ENCODE measurements around the gene RPS18. TPM values are rescaled to one million over a fixed set of nuclear protein-coding genes. Genes with fewer than 3 reads are reported as not detected.

RPS18 gene
- total RNA-seq, 4 donors from 2014 or later = 773 to 2,238 (median 1,359) TPM

GRCh38 chr6:33296797-33297405 is 25.0 kb downstream of the RPS18 start:
- Histone ChIP-seq H3K4me3 (peak overlapping the region in 3 of 4 donors; percentile 63 to 88 (median 86)), H3K27me3 (no peaks in the 10 kb centered on the region), H3K9me3 (no peaks in the 10 kb centered on the region), H3K4me1 (peaks cover 10 to 33% (median 23%) of the 10 kb centered on the region in 4 donors), H3K36me3 (peaks cover 0 to 3% (median 0%) of the 10 kb centered on the region in 4 donors), H3K27ac (peak overlapping the region; percentile 97 to 99 (median 98))
- in situ Hi-C loops (cut with MboI; ENCODE audit: low pct_ligation_motif_present in 1 of 4, low pct_unique_long_range_greater_than_20kb in 1 of 4, low sequenced_read_pairs in 3 of 4) (no loop called here), intact Hi-C loops (cut with DNase I; ENCODE audit: low total_unique reads) (no loop called here)
- TF ChIP-seq POLR2AphosphoS5 (IDR thresholded peaks at IDR 0.05) (no peak), EP300 (IDR thresholded peaks at IDR 0.05; ENCODE audit: low read depth) (no peak), POLR2A (IDR thresholded peaks at IDR 0.05) (no peak), CTCF (IDR thresholded peaks at IDR 0.05) (no peak)
- no peak for DNase-seq
- WGBS, 2 donors (ENCODE audit: low coverage in 1 of 2) = 65% methylated on average over 12 of the region's 12 CpGs; no CpG with 5 or more reads in 1 of the 2 donors

- H3K4me1 ChIP-seq = peaks cover 10 to 33% (median 23%) of the 10 kb centered on the region in 4 donors
- H3K27me3 ChIP-seq = no peaks in the 10 kb centered on the region
- peak overlapping the region; percentile 97 to 99 (median 98) for H3K27ac ChIP-seq
- no peak for TF ChIP-seq EP300 (IDR thresholded peaks at IDR 0.05; ENCODE audit: low read depth)
- no peak for TF ChIP-seq POLR2AphosphoS5 (IDR thresholded peaks at IDR 0.05)
- TF ChIP-seq POLR2A (IDR thresholded peaks at IDR 0.05) = no peak
- TF ChIP-seq CTCF (IDR thresholded peaks at IDR 0.05) = no peak
- intact Hi-C loops (cut with DNase I; ENCODE audit: low total_unique reads) = no loop called here
- H3K4me3 ChIP-seq = peak overlapping the region; percentile 17 to 88 (median 74)
- peak; percentile 70 for DNase-seq
- 9% methylated on average over 16 of the region's 16 CpGs; no CpG with 5 or more reads in 1 of the 2 donors for WGBS, 2 donors (ENCODE audit: low coverage in 1 of 2)
- no peaks in the 10 kb centered on the region for H3K9me3 ChIP-seq
- no peaks in the 10 kb centered on the region for H3K36me3 ChIP-seq
- in situ Hi-C loops (cut with MboI; ENCODE audit: low pct_ligation_motif_present in 1 of 4, low pct_unique_long_range_greater_than_20kb in 1 of 4, low sequenced_read_pairs in 3 of 4) = no loop called here
Observed at GRCh38 chr6:33297406-33297955, 25.6 kb downstream of the RPS18 start.

DNA sequence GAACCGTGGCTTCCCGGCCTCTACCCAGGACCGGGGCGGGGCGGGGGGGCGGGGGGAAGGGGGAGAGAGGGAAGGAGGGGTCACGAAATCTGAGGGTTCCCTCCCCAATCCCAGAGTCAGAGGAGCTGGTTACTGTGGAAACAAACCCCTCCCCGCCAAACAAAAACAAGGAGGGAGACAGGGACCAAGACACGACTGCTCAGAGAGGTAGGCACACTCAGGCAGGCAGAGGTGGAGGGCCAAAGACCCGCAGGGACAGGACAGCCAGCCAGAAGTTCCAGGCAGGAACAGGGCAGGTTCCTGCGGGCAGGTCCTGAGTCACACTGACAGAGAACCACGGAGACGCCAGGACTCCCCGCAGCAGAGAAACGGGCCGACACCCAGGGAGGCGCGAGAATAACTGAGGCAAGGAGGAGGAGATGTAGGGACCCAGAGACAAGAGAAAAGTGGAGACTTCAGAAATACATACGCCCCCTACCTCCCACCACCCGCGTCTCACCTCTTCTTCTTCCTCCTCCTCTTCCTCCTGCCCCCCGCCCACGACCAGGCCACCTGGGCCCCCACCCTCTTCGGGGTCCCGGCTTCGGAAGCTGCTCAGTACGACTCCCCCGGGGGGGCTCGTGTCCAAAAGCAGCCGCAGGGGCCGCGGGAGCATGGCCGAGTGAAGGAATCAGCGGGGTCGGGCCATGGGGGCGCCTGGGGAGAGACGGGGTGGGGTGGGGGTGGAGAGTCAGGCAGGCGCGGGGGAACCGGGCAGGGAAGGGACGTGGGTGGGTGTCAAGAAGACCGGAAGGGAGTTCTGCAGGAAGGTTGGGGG is 26.3 kb downstream of the RPS18 start:
- Histone ChIP-seq H3K4me1 (peaks cover 10 to 33% (median 23%) of the 10 kb centered on the region in 4 donors), H3K36me3 (no peaks in the 10 kb centered on the region), H3K27ac (peak overlapping the region; percentile 97 to 99 (median 98)), H3K9me3 (no peaks in the 10 kb centered on the region), H3K4me3 (peak overlapping the region; percentile 63 to 90 (median 87)), H3K27me3 (no peaks in the 10 kb centered on the region)
- intact Hi-C loops (cut with DNase I; ENCODE audit: low total_unique reads) = no loop called here
- DNase-seq = peak; percentile 82
- in situ Hi-C loops (cut with MboI; ENCODE audit: low pct_ligation_motif_present in 1 of 4, low pct_unique_long_range_greater_than_20kb in 1 of 4, low sequenced_read_pairs in 3 of 4) = no loop called here
- 1 to 5% methylated on average over 3 to 42 of the region's 42 CpGs for WGBS, 2 donors (ENCODE audit: low coverage in 1 of 2)
- peak; percentile 42 to 76 (median 59) for TF ChIP-seq POLR2AphosphoS5 (IDR thresholded peaks at IDR 0.05)
- TF ChIP-seq POLR2A (IDR thresholded peaks at IDR 0.05) = peak; percentile 59
- no peak for TF ChIP-seq CTCF (IDR thresholded peaks at IDR 0.05)

DNA sequence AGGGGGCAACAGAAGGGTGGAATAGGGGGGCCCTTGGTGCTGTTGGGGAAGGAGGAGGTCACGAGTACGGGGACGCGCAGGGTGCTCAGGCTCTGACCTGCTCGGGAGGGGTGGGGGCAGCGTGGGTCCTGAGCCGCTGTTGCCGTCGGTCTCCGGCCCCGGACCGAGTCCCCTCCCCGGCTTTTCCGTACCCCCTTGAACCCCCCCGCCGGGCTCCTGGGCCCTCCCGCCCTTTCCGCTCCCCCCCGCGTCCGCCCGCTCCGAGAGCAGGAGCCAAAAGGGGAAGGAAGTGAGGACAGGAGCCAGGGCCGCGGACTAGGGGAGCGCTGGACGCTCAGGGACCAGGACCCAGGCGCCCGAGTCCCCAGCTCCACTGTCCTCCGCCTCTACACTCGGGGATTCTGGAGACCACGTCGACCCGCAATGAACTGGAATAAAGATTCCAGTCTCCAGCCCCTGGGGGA is 26.9 kb downstream of the RPS18 start, which contains the start of gene RGL2:
TSS of gene RGL2 (minus strand) at position 170 of the 464 bp plus-strand sequence. CDS start 332 bp downstream, outside the sequence.
- WGBS, 2 donors (ENCODE audit: low coverage in 1 of 2) = 0% methylated on average over 5 to 23 of the region's 34 CpGs
- Histone ChIP-seq H3K4me3 (peak within 1 kb of the TSS; percentile 63 to 90 (median 87)), H3K9me3 (no peaks in the 10 kb centered on the region), H3K36me3 (peaks cover 0 to 2% (median 0%) of the 10 kb centered on the region in 4 donors), H3K27ac (peak within 1 kb of the TSS; percentile 97 to 99 (median 98)), H3K27me3 (no peaks in the 10 kb centered on the region), H3K4me1 (peaks cover 10 to 33% (median 23%) of the 10 kb centered on the region in 4 donors)
- peak; percentile 86 for DNase-seq
- in situ Hi-C loops (cut with MboI; ENCODE audit: low pct_ligation_motif_present in 1 of 4, low pct_unique_long_range_greater_than_20kb in 1 of 4, low sequenced_read_pairs in 3 of 4) = no loop called here
- intact Hi-C loops (cut with DNase I; ENCODE audit: low total_unique reads) = no loop called here
- TF ChIP-seq CTCF (IDR thresholded peaks at IDR 0.05) = no peak
- no peak for TF ChIP-seq POLR2AphosphoS5 (IDR thresholded peaks at IDR 0.05)
- TF ChIP-seq EP300 (IDR thresholded peaks at IDR 0.05; ENCODE audit: low read depth) = no peak
- TF ChIP-seq POLR2A (IDR thresholded peaks at IDR 0.05) = no peak
